Skin of body (tissue), 2 donors: Measurements from ENCODE around the gene MINAR2. TPM values are rescaled to one million over a fixed set of nuclear protein-coding genes. Genes with fewer than 3 reads are reported as not detected.
A peak's percentile ranks its signal among the peaks of the same experiment; 100 is the strongest.

Source experiments
- DNase-seq: peaks from one replicate; lab custom pipeline; 2025; lab: John Stamatoyannopoulos, UW
- total RNA-seq: library from RNA; depleted of rRNA; stranded (reverse); fragments of >200 nt; gene quantifications from one replicate; pipeline ENCODE4 v1.2.3, GENCODE V29; 2014

The MINAR2 gene, protein sequence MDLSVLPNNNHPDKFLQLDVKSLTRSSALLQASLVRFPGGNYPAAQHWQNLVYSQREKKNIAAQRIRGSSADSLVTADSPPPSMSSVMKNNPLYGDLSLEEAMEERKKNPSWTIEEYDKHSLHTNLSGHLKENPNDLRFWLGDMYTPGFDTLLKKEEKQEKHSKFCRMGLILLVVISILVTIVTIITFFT
- not detected for total RNA-seq

- no peak for DNase-seq
Measured at GRCh38 chr5:129747572-129748407, at the start of gene MINAR2. Gene MINAR2, plus strand, starts transcription at chr5:129748094. Its CDS starts 97 bp downstream, at chr5:129748191.

- DNase-seq: no peak
Measured at GRCh38 chr5:129698661-129699060, 49.2 kb upstream of the MINAR2 start.

GRCh38 chr5:129716235-129716634, 31.7 kb upstream of the MINAR2 start:
- DNase-seq: no peak

DNA sequence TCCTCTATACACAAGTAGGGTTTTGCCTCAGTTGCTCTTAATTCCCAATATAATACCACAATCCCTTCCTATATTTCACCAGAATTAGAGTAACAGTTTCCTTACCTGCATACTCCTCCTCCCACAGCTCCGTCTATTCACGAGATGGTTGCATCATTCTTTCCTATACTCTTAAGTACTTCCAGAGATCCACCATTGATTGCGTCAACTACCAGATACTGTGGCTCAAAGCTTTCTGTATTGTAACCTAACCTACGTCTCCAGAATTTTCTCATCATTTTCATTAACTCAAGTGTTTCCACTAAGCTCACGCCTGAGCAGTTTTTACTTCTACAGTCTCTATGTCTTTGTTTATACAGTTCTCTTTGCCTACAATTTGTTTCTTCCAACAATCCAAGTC, 31.2 kb upstream of the MINAR2 start:
- no peak for DNase-seq

DNA sequence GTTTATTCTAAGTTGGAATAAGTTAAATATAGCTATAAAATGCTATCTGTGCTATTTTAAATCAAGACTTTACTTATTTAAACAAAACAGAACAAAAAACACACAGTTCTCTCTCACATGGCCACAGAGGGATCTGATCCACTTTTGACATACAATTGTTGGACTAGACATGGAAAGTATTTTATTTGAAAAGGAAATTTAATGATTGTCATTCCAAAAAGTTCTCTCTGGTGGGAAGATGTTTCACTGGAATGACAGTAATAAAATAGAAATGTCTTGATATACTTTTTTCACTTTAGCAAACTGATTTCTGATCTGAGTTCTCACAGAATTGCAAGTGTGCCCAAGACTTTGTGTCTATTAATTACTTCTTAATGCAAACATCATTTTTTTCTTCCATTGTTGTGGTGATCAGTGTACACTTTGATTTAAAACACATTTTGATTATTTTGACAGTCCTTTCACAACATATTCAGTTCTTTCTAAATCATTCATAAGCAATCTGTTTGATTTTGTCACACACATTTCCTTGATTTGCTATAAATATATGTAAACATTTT, 30.1 kb upstream of the MINAR2 start:
- peak; percentile 91 for DNase-seq

DNA sequence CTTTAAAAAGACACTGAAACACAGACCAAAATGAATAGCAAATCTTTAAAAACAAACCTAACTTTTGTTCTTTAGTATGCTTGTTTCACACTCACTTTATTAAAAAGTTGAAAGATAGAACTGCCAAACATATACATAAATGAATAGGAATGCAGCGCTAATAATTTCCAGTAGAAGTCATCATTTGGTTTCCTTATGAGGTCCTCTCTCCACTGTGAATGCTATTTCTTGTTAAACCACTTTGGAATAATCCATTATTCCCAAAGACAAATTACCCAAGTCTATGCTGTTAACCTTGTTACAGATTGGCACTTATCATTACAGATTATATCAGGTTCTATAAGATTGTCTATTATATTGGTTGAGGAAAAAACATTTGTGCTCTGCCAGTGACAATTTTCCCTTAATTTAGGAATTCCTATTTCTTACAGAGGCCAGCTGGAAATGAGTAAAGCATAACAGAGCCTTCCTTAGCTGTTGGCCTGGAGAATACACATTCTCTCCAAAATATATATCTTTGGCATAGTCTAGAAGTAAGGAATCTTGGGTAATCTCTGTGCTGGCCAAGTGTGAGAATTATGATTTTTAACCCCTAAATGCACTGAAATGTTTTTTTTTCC, 29.3 kb upstream of the MINAR2 start:
- peak; percentile 99 for DNase-seq

- no peak for DNase-seq
Measured at GRCh38 chr5:129724222-129724621, 23.7 kb upstream of the MINAR2 start.

DNA sequence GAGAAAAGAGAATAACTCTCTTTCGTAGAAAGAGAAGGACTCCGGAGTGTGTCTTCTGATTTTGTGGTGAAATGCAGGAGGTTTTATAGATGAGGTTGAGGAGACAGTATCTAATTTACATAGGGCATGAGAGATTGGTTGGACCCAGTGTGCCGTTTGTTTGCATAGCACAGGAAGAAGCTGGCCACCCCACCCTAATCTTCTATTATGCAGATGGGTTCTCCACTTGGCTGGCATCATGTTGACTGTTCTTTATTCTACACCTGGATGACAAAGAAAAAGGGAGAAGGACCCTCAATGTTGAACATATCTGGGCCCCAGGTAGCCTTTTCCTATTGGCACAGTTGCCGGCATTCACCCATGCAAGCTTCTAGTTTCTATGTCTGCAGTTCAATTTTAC, 23.2 kb upstream of the MINAR2 start:
- no peak for DNase-seq

DNA sequence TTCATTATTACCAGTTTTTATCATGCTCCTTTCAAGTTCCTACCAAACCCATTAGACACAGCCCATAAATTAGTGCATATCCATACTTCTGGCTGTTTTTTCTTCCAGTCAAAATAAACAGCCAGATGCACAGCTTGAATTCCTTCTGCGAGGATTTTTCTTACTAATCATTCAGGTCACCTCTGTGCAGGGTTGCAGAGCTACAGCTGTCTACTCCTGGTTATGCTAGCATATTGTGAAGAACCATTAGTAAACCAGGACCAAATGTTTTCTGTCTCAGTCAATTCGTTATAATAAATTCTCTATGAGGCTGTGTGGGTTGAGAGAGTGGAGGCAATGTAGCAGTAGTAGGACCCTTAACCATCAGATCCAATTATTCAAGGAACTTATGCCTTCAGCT, 8.1 kb upstream of the MINAR2 start:
- no peak for DNase-seq

- no peak for DNase-seq
Measured at GRCh38 chr5:129743541-129744187, 4.2 kb upstream of the MINAR2 start.

DNA sequence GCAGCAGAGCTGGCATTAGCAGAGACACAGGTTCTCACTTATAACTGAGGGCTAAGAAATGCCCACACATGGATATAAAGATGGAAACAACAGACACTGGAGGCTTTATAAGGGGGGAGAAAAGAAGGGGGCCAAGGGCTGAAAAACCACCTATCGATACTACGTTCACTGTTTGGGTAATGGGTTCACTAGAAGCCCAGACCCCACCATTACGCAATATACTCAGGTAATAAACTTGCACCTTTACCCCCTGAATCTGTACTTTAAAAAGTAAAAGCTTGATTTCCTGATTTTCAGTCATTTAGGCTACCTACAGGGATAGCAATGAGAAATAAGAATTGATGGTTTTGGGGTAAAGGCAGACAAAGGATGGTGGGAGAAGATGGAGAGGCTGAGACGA, 1.9 kb upstream of the MINAR2 start:
- no peak for DNase-seq

DNA sequence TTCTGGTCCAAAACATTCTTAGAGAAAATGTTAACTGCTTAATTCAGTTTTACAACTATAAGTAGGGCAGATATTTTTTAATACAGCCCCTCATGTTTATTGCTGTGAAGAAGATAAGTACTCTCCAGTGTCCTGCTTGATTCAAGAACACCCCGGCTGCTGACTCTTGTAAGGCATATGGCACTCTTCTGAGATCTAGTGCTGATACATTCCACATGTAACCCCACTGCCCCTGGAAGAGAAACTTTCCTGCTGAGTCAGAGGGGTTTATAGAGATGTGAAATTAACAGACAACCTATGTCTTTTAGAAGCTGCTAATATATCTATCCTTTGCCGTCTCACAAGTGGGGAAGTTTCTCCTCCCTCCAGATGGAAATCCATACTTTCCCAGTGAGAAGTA, 1.0 kb upstream of the MINAR2 start:
- peak; percentile 56 for DNase-seq

- DNase-seq: peak; percentile 46
Measured at GRCh38 chr5:129748913-129749880, 1.3 kb downstream of the MINAR2 start.

DNA sequence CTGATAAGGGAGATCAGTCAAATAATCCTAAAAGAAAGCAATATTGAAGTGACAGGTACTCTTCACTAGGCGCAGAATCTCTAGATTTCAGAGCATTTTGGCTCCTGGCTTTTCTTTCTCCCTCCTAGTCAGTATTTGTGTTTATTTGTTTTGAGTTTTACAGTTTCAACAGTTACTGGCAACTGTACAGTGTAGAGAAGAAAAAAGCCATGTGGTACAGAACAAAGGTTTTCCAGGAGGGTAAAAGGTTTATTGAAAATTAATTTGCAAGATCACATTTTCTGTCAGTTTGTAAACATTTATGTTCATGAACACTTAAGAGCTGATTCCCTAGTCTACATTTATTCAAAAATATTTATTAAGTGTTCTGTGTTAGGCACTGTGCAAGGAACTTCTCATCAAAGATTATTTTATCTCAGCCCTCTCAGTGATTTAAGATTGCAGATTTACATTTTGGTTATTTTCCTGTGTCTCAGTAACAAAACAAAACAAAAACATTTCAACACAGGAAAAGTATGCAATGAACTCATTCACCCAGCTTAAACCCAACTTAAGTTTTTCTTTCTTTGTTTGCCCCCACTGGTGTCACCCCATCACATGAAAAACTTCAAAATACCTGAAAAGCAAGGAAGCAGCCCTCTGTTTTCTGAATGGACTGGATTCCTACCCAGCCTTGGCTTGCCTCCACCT, 12.9 kb downstream of the MINAR2 start:
- DNase-seq: peak; percentile 57

DNA sequence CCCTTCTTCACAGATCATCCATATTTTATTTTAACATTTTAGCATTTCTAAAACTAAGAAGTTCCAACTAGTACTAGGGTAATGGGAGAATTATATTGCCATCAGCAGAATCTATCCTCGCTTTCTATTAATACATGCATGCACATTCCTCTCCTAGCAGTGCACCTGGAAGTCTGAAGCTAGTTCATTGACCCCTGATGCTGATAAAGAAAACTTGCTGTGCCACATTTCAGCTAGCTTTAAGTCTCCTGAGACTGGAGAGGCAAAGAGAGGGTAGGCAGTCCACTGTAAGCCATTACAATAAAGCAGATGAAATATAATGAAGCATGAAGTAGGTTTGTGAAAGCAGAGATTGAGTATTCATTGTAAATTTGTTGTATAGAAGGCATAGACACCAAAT, 15.8 kb downstream of the MINAR2 start:
- no peak for DNase-seq

GRCh38 chr5:129766798-129767197, 18.9 kb downstream of the MINAR2 start:
- DNase-seq: no peak

DNA sequence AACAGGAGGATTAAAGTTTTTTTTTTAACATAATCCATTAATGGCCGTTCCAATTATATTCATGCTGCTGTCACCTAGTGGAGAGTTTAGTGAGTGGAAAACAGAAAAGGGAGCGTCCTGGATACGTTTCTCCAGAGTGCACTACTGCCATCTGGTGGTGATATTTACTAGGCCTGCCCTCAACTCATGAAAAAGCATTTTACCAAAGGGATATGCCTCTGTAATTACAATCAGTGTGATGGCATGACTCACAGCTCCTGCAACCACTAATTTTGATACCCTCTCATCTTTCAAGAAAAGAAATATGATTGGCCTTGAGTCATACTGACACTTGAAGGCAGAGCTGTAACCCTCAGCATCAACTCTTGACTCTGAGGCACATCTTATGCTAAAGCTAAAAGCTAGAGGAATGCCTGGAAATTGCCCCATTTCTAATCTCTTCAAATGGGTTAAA, 20.1 kb downstream of the MINAR2 start:
- peak; percentile 94 for DNase-seq

DNA sequence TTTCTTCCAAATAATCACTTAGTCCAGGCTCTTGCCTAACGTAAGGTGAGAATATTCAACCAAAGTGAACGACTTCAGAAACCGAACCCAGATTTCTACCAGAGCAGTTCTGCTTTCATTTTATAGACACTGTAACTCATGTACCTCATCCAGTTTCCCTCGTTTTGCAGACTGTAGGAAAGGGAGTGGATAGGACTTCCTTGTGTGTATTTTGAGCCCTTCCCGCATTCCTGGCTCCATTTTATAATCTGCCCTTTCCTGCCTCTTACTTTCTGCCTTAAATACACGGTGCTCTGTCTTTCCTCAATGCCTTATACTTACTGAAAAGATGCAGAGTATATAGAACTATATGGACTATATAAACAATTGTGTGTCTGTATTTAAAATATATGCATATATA, 20.8 kb downstream of the MINAR2 start:
- DNase-seq: no peak

GRCh38 chr5:129770024-129770820, 22.3 kb downstream of the MINAR2 start:
- DNase-seq: no peak
